B cell (primary cell): ENCODE measurements around the gene CYB5D1. TPM values are rescaled to one million over a fixed set of nuclear protein-coding genes. Genes with fewer than 3 reads are reported as not detected.
A peak's percentile ranks its signal among the peaks of the same experiment; 100 is the strongest.

ENCODE experiments used
- ATAC-seq: fragments of 200-7000 bp; cut with Tn5 transposase; one replicate; pipeline ENCODE4 v1.10.0; 2021; ENCODE audit warnings: low read depth, mild to moderate bottlenecking, moderate number of reproducible peaks, moderate library complexity
- CTCF ChIA-PET: fragments of 350-600 bp; sonication (Branson Sonifier 250); formaldehyde crosslinking; loops from one replicate; lab custom pipeline; 2021; ENCODE audit warnings: antibody characterized with exemption, inconsistent platforms; lab: Charles Lee
- POLR2A ChIA-PET: fragments of 350-600 bp; sonication (Branson Sonifier 250); formaldehyde crosslinking; loops from one replicate; lab custom pipeline; 2021; ENCODE audit warnings: antibody characterized with exemption; lab: Charles Lee
- DNase-seq: peaks from one replicate; pipeline ENCODE4 v3.0.0; 2013
- H2AFZ ChIP-seq: 2 replicates; pipeline ENCODE4 v1.6.1; 2012; ENCODE audit warnings: mild to moderate bottlenecking, low read depth, low read length; ENCODE audit not compliant: insufficient read depth, poor library complexity, severe bottlenecking
- H3K27ac ChIP-seq, 2 donors: 1 replicate in 1 of 2; 2 replicates in 1 of 2; pipeline ENCODE4 v1.5.1; 2012 to 2013; ENCODE audit warnings: low read length in 2 of 2, mild to moderate bottlenecking in 2 of 2, moderate library complexity in 1 of 2
- H3K27me3 ChIP-seq, 4 experiments: fragments of 200-600 bp in 1 of 4; sonication (generic) in 1 of 4; replicated peaks in 1 of 4; 1 replicate in 2 of 4; 2 replicates in 2 of 4; pipeline versions ENCODE4 v1.6.1 to v1.7.0; 2013 to 2016; ENCODE audit warnings: low read length in 3 of 4, mild to moderate bottlenecking in 2 of 4, mixed read lengths in 1 of 4, moderate library complexity in 1 of 4; ENCODE audit not compliant: insufficient read depth in 4 of 4, control insufficient read depth in 3 of 4; ENCODE audit errors: control extremely low read depth in 1 of 4
- H3K36me3 ChIP-seq, 2 experiments: replicated peaks in 1 of 2; 1 replicate in 1 of 2; 2 replicates in 1 of 2; pipeline versions ENCODE4 v1.6.1 to v1.7.1; 2013; ENCODE audit warnings: low read length in 1 of 2; ENCODE audit not compliant: insufficient read depth in 2 of 2, control insufficient read depth in 1 of 2; ENCODE audit errors: control extremely low read depth in 1 of 2, extremely low read depth in 1 of 2
- H3K4me1 ChIP-seq, 2 donors: fragments of 200-600 bp in 1 of 2; sonication (generic) in 1 of 2; 1 replicate in 1 of 2; 2 replicates in 1 of 2; pipeline versions ENCODE4 v1.5.1 to v1.6.1; 2013 to 2017; ENCODE audit warnings: low read length in 2 of 2; ENCODE audit not compliant: control insufficient read depth in 2 of 2, insufficient read depth in 2 of 2
- H3K4me2 ChIP-seq: replicated peaks from 2 replicates; pipeline ENCODE3; 2012; ENCODE audit warnings: mild to moderate bottlenecking, low read depth, low read length; ENCODE audit not compliant: poor library complexity, severe bottlenecking
- H3K4me3 ChIP-seq, 5 experiments: fragments of 200-600 bp in 1 of 5; sonication (generic) in 1 of 5; 1 replicate in 3 of 5; 2 replicates in 2 of 5; pipeline versions ENCODE4 v1.5.1 to v1.7.0; 2011 to 2016; ENCODE audit warnings: low read length in 4 of 5, mild to moderate bottlenecking in 4 of 5, low read depth in 2 of 5, control low read depth in 1 of 5, moderate library complexity in 1 of 5; ENCODE audit not compliant: insufficient read depth in 1 of 5; ENCODE audit errors: control extremely low read depth in 1 of 5, extremely low read depth in 1 of 5
- H3K79me2 ChIP-seq: fragments of 200-600 bp; sonication (generic); one replicate; pipeline ENCODE4 v1.6.0; 2016; ENCODE audit warnings: low read length; ENCODE audit not compliant: control insufficient read depth, insufficient read depth
- H3K9ac ChIP-seq: fragments of 200-600 bp; sonication (generic); 2 replicates; pipeline ENCODE4 v1.6.1; 2017; ENCODE audit warnings: mild to moderate bottlenecking, low read length, moderate library complexity
- H3K9me3 ChIP-seq, 3 donors: one replicate each; pipeline versions ENCODE4 v1.6.1 to v1.7.1; 2013; ENCODE audit warnings: low read length in 2 of 3; ENCODE audit not compliant: control insufficient read depth in 2 of 3, insufficient read depth in 1 of 3; ENCODE audit errors: control extremely low read depth in 1 of 3
- H4K20me1 ChIP-seq: 2 replicates; pipeline ENCODE4 v1.6.0; 2012; ENCODE audit warnings: mild to moderate bottlenecking, low read length; ENCODE audit not compliant: insufficient read depth, control insufficient read depth, poor library complexity, severe bottlenecking
- H3K27ac Mint-ChIP-seq: one replicate; pipeline ENCODE4 v1.8.0; 2021; ENCODE audit warnings: mixed read lengths
- H3K27me3 Mint-ChIP-seq: one replicate; pipeline ENCODE4 v1.8.0; 2021; ENCODE audit warnings: mixed read lengths
- H3K4me1 Mint-ChIP-seq: one replicate; pipeline ENCODE4 v1.8.0; 2021; ENCODE audit warnings: mixed read lengths
- H3K4me3 Mint-ChIP-seq: one replicate; pipeline ENCODE4 v1.8.0; 2021; ENCODE audit warnings: mixed read lengths
- H3K9me3 Mint-ChIP-seq: one replicate; pipeline ENCODE4 v1.8.0; 2022; ENCODE audit warnings: mixed read lengths; ENCODE audit not compliant: insufficient read depth
- CTCF ChIP-seq: fragments of 200-600 bp; IDR thresholded peaks from one replicate; pipeline ENCODE4 v1.8.0; 2022; ENCODE audit warnings: antibody characterized with exemption, mild to moderate bottlenecking
- EZH2 ChIP-seq: IDR thresholded peaks from 2 replicates; pipeline ENCODE4 v1.6.1; 2012; ENCODE audit warnings: borderline replicate concordance, low read depth, mild to moderate bottlenecking, moderate library complexity, low read length; ENCODE audit not compliant: insufficient read depth, poor library complexity, severe bottlenecking
- WGBS: methylation state at CpG from one replicate; pipeline ENCODE4 v1.1.5; 2013; ENCODE audit warnings: missing lambda C conversion rate; ENCODE audit not compliant: insufficient coverage; 5-methylcytosine and 5-hydroxymethylcytosine counted together
- intact Hi-C: fragments of 100-400 bp; cut with micrococcal nuclease; formaldehyde crosslinking; loops from one replicate; pipeline ENCODE4 v1.10.0; 2022
- polyA plus RNA-seq: library from polyadenylated mRNA; depleted of rRNA; stranded (reverse); fragments of >200 nt; gene quantifications from 2 replicates; pipeline ENCODE4 v1.2.3, GENCODE V29; 2012
- total RNA-seq, 2 donors: library from RNA; stranded (reverse); fragments of 120-200 nt in 1 of 2; gene quantifications; 1 replicate in 1 of 2; 2 replicates in 1 of 2; pipeline versions ENCODE4 v1.2.3 to v1.2.4, GENCODE V29; 2013 to 2022

The CYB5D1 gene
- total and polyA plus RNA-seq, 2 donors (not counting 1 experiment from before 2014, with no cell fraction given) = 6.3 to 10.2 TPM

GRCh38 chr17:7884581-7885366 is 27.0 kb downstream of the CYB5D1 start:
- H3K36me3 ChIP-seq = no peaks in the 10 kb centered on the region
- ChIA-PET CTCF (interaction anchor here (1.0 kb wide), 1 partner anchor 27 kb away, joined by 3 read pairs; the partner anchor contains the start of genes CYB5D1 and NAA38), POLR2A (interaction anchor here (0.7 to 1.3 kb wide), 3 partner anchors 28 to 51 kb away, joined by 3 to 4 read pairs (median 3); partner anchors contain the start of gene NAA38)
- H3K4me3 Mint-ChIP-seq = peak overlapping the region; percentile 75
- peaks cover 3% of the 10 kb centered on the region for H3K4me1 Mint-ChIP-seq
- intact Hi-C loops = loop anchor here (10.0 kb wide), 1 partner anchor 140 kb away; no protein-coding TSS in a partner anchor
- H2AFZ ChIP-seq = peak overlapping the region; percentile 43
- H3K4me1 ChIP-seq = peaks cover 40 to 54% of the 10 kb centered on the region in 2 donors
- peak overlapping the region; percentile 86 for H3K4me2 ChIP-seq
- H3K9me3 Mint-ChIP-seq = no peaks in the 10 kb centered on the region
- H3K27ac Mint-ChIP-seq = peak overlapping the region; percentile 78
- TF ChIP-seq CTCF (no peak), EZH2 (no peak)
- H3K4me3 ChIP-seq = peak overlapping the region in 4 of 5 experiments; percentile 65 to 81 (median 76)
- H3K27ac ChIP-seq = peak overlapping the region in 1 of 2 donors; percentile 33
- under 1% methylated on average over 39 of the region's 100 CpGs for WGBS
- no peaks in the 10 kb centered on the region for H3K27me3 Mint-ChIP-seq
- peaks cover 17% of the 10 kb centered on the region for H3K79me2 ChIP-seq
- H4K20me1 ChIP-seq = no peaks in the 10 kb centered on the region
- H3K9ac ChIP-seq = peak overlapping the region; percentile 68
- no peaks in the 10 kb centered on the region for H3K27me3 ChIP-seq
- ATAC-seq (peak; percentile 1), DNase-seq (peak; percentile 64)
- no peaks in the 10 kb centered on the region for H3K9me3 ChIP-seq
